ENCODE results near the gene GP2.

The GP2 gene

DNA sequence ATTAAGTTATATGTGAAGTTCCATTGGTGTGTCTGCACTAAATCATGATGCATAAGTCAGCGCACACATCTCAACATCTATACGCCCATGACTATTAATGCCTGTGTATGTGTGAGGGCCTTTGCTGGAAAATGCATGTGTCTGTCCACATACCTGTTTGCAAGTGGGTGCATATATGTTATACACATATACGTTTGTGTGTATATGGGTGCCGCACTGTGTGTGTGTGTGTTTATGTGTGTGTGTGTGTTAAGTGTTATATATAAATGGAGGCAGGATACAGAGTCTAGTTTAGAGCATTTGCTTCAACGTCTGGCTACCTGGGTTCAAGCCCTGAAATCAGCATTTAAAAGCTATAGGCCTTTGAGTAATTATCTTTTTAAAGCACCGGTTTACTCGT lies 19.5 kb downstream of the GP2 start:
- Histone ChIP-seq H3K27ac (ENCODE audit: low read depth, low read length) (no peak overlapping the region), H3K9me3 (ENCODE audit: control insufficient read depth, insufficient read depth, low read depth, low read length) (peaks cover 8% of the 10 kb centered on the region; the same call in 1 of the 2 replicates), H3K4me3 (ENCODE audit: low read depth, low read length) (no peak overlapping the region), H3K27me3 (ENCODE audit: control insufficient read depth, insufficient read depth, low read length) (no peaks in the 10 kb centered on the region), H3K9ac (ENCODE audit: low read length) (no peak overlapping the region), H3K36me3 (ENCODE audit: control insufficient read depth, insufficient read depth, low read length) (no peaks in the 10 kb centered on the region), H3K4me1 (ENCODE audit: control insufficient read depth, insufficient read depth, low read length) (no peaks in the 10 kb centered on the region)

DNA sequence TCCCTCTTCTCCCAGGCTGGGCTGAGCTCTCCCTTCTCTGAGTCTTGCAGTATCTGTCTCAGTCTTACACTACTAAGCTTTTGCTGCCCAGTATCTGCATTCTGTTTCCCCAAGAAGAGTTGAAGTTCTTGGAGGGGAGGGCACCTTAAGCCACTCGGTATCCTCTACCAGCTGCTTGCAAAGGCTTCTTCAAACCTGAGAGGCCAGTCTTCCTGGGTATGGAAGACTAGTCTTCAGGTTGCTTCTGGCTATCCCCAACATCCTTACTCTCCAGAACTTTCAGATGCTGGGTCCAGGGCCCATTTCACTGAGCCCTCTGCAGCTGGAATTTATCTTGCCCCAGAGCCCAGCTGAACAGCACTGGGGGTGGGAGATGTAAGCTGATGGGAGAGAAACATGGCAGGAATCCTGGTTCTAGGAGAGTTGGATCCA lies 20.1 kb downstream of the GP2 start:
- H3K27me3 ChIP-seq (ENCODE audit: control insufficient read depth, insufficient read depth, low read length): no peaks in the 10 kb centered on the region
- no peak overlapping the region for H3K4me3 ChIP-seq (ENCODE audit: low read depth, low read length)
- no peak overlapping the region for H3K27ac ChIP-seq (ENCODE audit: low read depth, low read length)
- no peak overlapping the region for H3K9ac ChIP-seq (ENCODE audit: low read length)
- peaks cover 8% of the 10 kb centered on the region; the same call in 1 of the 2 replicates for H3K9me3 ChIP-seq (ENCODE audit: control insufficient read depth, insufficient read depth, low read depth, low read length)
- H3K36me3 ChIP-seq (ENCODE audit: control insufficient read depth, insufficient read depth, low read length): no peaks in the 10 kb centered on the region
- H3K4me1 ChIP-seq (ENCODE audit: control insufficient read depth, insufficient read depth, low read length): no peaks in the 10 kb centered on the region

GRCh38 chr16:20306401-20306800 lies 20.9 kb downstream of the GP2 start:
- H3K36me3 ChIP-seq (ENCODE audit: control insufficient read depth, insufficient read depth, low read length): no peaks in the 10 kb centered on the region
- H3K4me1 ChIP-seq (ENCODE audit: control insufficient read depth, insufficient read depth, low read length): no peaks in the 10 kb centered on the region
- no peak overlapping the region for H3K27ac ChIP-seq (ENCODE audit: low read depth, low read length)
- no peak overlapping the region for H3K9ac ChIP-seq (ENCODE audit: low read length)
- H3K9me3 ChIP-seq (ENCODE audit: control insufficient read depth, insufficient read depth, low read depth, low read length): peaks cover 5% of the 10 kb centered on the region; the same call in 1 of the 2 replicates
- no peaks in the 10 kb centered on the region for H3K27me3 ChIP-seq (ENCODE audit: control insufficient read depth, insufficient read depth, low read length)
- H3K4me3 ChIP-seq (ENCODE audit: low read depth, low read length): no peak overlapping the region

- no peak overlapping the region for H3K4me3 ChIP-seq (ENCODE audit: low read depth, low read length)
- H3K36me3 ChIP-seq (ENCODE audit: control insufficient read depth, insufficient read depth, low read length): no peaks in the 10 kb centered on the region
- no peak overlapping the region for H3K27ac ChIP-seq (ENCODE audit: low read depth, low read length)
- H3K27me3 ChIP-seq (ENCODE audit: control insufficient read depth, insufficient read depth, low read length): no peaks in the 10 kb centered on the region
- H3K4me1 ChIP-seq (ENCODE audit: control insufficient read depth, insufficient read depth, low read length): no peaks in the 10 kb centered on the region; the same call in 1 of the 2 replicates
- H3K9ac ChIP-seq (ENCODE audit: low read length): no peak overlapping the region
- H3K9me3 ChIP-seq (ENCODE audit: control insufficient read depth, insufficient read depth, low read depth, low read length): no peaks in the 10 kb centered on the region
Measured at GRCh38 chr16:20303012-20303411, 24.3 kb downstream of the GP2 start.

GRCh38 chr16:20302389-20302788 lies 24.9 kb downstream of the GP2 start:
- Histone ChIP-seq H3K27ac (ENCODE audit: low read depth, low read length) (no peak overlapping the region), H3K36me3 (ENCODE audit: control insufficient read depth, insufficient read depth, low read length) (no peaks in the 10 kb centered on the region), H3K9me3 (ENCODE audit: control insufficient read depth, insufficient read depth, low read depth, low read length) (no peaks in the 10 kb centered on the region), H3K27me3 (ENCODE audit: control insufficient read depth, insufficient read depth, low read length) (no peaks in the 10 kb centered on the region), H3K9ac (ENCODE audit: low read length) (no peak overlapping the region), H3K4me3 (ENCODE audit: low read depth, low read length) (no peak overlapping the region), H3K4me1 (ENCODE audit: control insufficient read depth, insufficient read depth, low read length) (no peaks in the 10 kb centered on the region; the same call in 1 of the 2 replicates)

DNA sequence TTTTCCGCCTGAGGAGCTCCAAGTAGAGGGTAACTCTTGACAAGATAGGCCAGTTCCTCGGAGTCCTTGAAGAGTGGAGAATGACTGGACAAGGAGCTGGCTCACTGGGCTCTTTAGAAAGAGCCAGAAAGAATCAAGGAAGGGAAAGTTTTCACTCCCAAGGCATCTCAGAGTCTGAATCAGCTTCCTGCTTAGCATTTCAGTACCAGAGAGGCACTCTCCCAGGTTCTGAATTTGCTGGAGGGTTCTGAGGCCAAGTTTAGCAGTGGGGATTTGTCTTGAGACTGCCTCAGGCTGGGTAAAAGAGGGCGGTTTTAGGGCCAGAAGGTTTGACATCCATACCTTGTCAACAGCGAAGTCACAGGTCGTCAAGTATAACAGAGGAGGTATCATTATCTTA lies 25.5 kb downstream of the GP2 start:
- H3K4me3 ChIP-seq (ENCODE audit: low read depth, low read length): no peak overlapping the region
- H3K27me3 ChIP-seq (ENCODE audit: control insufficient read depth, insufficient read depth, low read length): no peaks in the 10 kb centered on the region
- H3K9ac ChIP-seq (ENCODE audit: low read length): no peak overlapping the region
- H3K4me1 ChIP-seq (ENCODE audit: control insufficient read depth, insufficient read depth, low read length): no peaks in the 10 kb centered on the region; the same call in 1 of the 2 replicates
- H3K9me3 ChIP-seq (ENCODE audit: control insufficient read depth, insufficient read depth, low read depth, low read length): no peaks in the 10 kb centered on the region
- no peak overlapping the region for H3K27ac ChIP-seq (ENCODE audit: low read depth, low read length)
- no peaks in the 10 kb centered on the region for H3K36me3 ChIP-seq (ENCODE audit: control insufficient read depth, insufficient read depth, low read length)

DNA sequence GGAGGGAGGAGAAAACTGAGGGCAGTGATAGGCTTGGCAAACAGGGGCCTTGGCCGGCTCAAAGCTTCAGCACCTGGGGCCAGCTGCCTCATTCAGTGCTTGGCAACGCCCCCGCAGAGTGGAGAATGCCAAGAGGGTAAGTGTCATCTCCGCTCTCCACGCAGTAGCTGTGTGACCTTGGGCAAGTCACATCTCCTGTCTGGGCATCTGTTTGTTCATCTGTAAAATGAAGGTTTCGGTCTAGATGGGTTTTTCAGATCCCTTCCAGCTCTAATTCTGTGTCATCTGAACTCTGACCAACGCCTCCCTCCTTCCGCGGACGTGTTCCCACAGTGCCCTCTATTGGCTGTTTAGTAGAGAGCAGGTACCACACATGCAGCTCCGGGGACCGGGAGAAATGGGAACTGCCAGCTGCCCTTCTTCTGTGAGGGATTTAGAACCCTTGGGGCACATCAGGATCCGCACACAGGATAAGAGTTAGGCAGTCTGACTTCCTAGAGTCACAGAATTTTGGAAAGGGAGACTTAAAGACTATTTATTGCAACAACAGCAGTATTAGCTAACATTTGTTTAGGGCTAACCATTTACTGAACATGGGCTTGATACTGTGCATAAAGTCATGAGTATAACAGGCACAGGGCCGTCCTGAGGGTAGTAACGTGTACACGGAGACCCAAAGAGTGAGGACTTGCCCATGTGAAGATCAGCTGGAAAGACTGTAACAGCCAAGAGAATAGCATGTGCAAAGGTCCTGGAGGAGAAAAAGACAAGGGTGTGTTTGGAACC lies 26.8 kb downstream of the GP2 start:
- Histone ChIP-seq H3K4me1 (ENCODE audit: control insufficient read depth, insufficient read depth, low read length) (no peaks in the 10 kb centered on the region; the same call in 1 of the 2 replicates), H3K9me3 (ENCODE audit: control insufficient read depth, insufficient read depth, low read depth, low read length) (no peaks in the 10 kb centered on the region), H3K9ac (ENCODE audit: low read length) (no peak overlapping the region), H3K27ac (ENCODE audit: low read depth, low read length) (no peak overlapping the region), H3K36me3 (ENCODE audit: control insufficient read depth, insufficient read depth, low read length) (no peaks in the 10 kb centered on the region), H3K4me3 (ENCODE audit: low read depth, low read length) (no peak overlapping the region), H3K27me3 (ENCODE audit: control insufficient read depth, insufficient read depth, low read length) (no peaks in the 10 kb centered on the region)

DNA sequence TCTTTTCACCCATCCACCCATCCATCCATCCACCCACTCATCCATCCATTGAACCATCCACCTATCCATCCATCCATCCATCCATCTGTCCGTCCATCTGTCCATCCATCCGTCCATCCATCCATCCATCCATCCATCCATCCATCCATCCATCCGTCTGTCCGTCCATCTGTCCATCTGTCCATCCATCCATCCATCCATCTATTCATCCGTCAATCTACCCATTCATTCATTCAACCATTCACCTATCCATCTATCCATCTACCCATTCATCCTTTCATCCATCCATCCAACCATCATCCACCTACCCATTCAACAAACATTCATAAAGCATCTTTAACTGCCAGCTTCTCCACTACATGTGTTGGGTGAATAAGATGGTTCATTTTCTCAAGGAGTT lies 28.9 kb downstream of the GP2 start:
- H3K4me1 ChIP-seq (ENCODE audit: control insufficient read depth, insufficient read depth, low read length): peaks cover 8% of the 10 kb centered on the region
- H3K9me3 ChIP-seq (ENCODE audit: control insufficient read depth, insufficient read depth, low read depth, low read length): no peaks in the 10 kb centered on the region
- H3K27ac ChIP-seq (ENCODE audit: low read depth, low read length): no peak overlapping the region
- no peak overlapping the region for H3K4me3 ChIP-seq (ENCODE audit: low read depth, low read length)
- no peaks in the 10 kb centered on the region for H3K27me3 ChIP-seq (ENCODE audit: control insufficient read depth, insufficient read depth, low read length)
- no peaks in the 10 kb centered on the region for H3K36me3 ChIP-seq (ENCODE audit: control insufficient read depth, insufficient read depth, low read length)
- H3K9ac ChIP-seq (ENCODE audit: low read length): no peak overlapping the region

GRCh38 chr16:20291208-20292206 lies 35.8 kb downstream of the GP2 start:
- Histone ChIP-seq H3K4me1 (ENCODE audit: control insufficient read depth, insufficient read depth, low read length) (peaks cover 19% of the 10 kb centered on the region), H3K9me3 (ENCODE audit: control insufficient read depth, insufficient read depth, low read depth, low read length) (no peaks in the 10 kb centered on the region), H3K36me3 (ENCODE audit: control insufficient read depth, insufficient read depth, low read length) (no peaks in the 10 kb centered on the region), H3K27me3 (ENCODE audit: control insufficient read depth, insufficient read depth, low read length) (no peaks in the 10 kb centered on the region), H3K4me3 (ENCODE audit: low read depth, low read length) (no peak overlapping the region), H3K27ac (ENCODE audit: low read depth, low read length) (no peak overlapping the region), H3K9ac (ENCODE audit: low read length) (no peak overlapping the region)

DNA sequence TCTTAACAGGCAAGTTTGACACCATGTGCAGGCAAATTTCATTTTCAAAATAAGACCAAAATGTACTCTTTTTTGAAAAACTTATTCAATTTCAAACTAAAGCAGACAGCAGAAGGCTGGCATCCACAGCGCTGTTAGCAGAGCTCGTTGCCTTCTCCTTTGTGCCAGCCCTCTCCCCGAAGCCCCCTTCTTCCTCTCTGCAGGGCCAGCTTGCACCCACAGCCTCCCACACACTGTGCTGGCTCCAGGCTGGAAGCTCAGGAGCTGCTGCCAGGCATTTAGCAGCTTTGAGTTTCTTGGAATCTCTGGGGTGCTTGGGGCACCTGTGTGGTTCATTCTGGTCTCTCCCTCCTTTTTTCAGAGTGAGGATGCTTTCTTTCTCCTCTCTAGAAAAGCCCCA lies 37.7 kb downstream of the GP2 start:
- no peaks in the 10 kb centered on the region for H3K36me3 ChIP-seq (ENCODE audit: control insufficient read depth, insufficient read depth, low read length)
- H3K4me1 ChIP-seq (ENCODE audit: control insufficient read depth, insufficient read depth, low read length): peaks cover 21% of the 10 kb centered on the region
- no peak overlapping the region for H3K27ac ChIP-seq (ENCODE audit: low read depth, low read length)
- no peaks in the 10 kb centered on the region for H3K9me3 ChIP-seq (ENCODE audit: control insufficient read depth, insufficient read depth, low read depth, low read length)
- no peaks in the 10 kb centered on the region for H3K27me3 ChIP-seq (ENCODE audit: control insufficient read depth, insufficient read depth, low read length)
- H3K9ac ChIP-seq (ENCODE audit: low read length): no peak overlapping the region
- no peak overlapping the region for H3K4me3 ChIP-seq (ENCODE audit: low read depth, low read length)

GRCh38 chr16:20285993-20286499 lies 41.3 kb downstream of the GP2 start:
- H3K27ac ChIP-seq (ENCODE audit: low read depth, low read length): no peak overlapping the region
- H3K4me3 ChIP-seq (ENCODE audit: low read depth, low read length): no peak overlapping the region
- no peaks in the 10 kb centered on the region for H3K9me3 ChIP-seq (ENCODE audit: control insufficient read depth, insufficient read depth, low read depth, low read length)
- H3K9ac ChIP-seq (ENCODE audit: low read length): no peak overlapping the region
- no peaks in the 10 kb centered on the region for H3K27me3 ChIP-seq (ENCODE audit: control insufficient read depth, insufficient read depth, low read length)
- peaks cover 6% of the 10 kb centered on the region for H3K4me1 ChIP-seq (ENCODE audit: control insufficient read depth, insufficient read depth, low read length)
- no peaks in the 10 kb centered on the region for H3K36me3 ChIP-seq (ENCODE audit: control insufficient read depth, insufficient read depth, low read length)
